OCI-LY7 (cell line): ENCODE measurements around the gene ATP2B3. TPM values are rescaled to one million over a fixed set of nuclear protein-coding genes. Genes with fewer than 3 reads are reported as not detected.

ENCODE experiments used
- BruUV-seq: library from RNA; stranded (reverse); fragments of 400-500 nt; replicated peaks from 2 replicates; lab custom pipeline; 2021; lab: Mats Ljungman, UMichigan
- CTCF ChIA-PET: fragments of 300-600 bp; sonication (Branson Sonifier 250); formaldehyde crosslinking; loops from one replicate; lab custom pipeline; 2022; ENCODE audit warnings: antibody characterized with exemption; ENCODE audit not compliant: unreplicated experiment; lab: Charles Lee
- POLR2A ChIA-PET: fragments of 300-600 bp; sonication (Branson Sonifier 250); formaldehyde crosslinking; loops from one replicate; lab custom pipeline; 2022; ENCODE audit warnings: antibody characterized with exemption; lab: Charles Lee
- DNase-seq: peaks from one replicate; pipeline ENCODE4 v3.0.0-alpha.2; 2015; ENCODE audit warnings: low spot score
- H2AFZ ChIP-seq: fragments of 200-600 bp; sonication (generic), shearing (Covaris generic); 2 replicates; pipeline ENCODE4 v1.6.1; 2014; ENCODE audit warnings: mild to moderate bottlenecking, antibody characterized with exemption, low read length, moderate library complexity
- H3K27ac ChIP-seq: fragments of 200-600 bp; sonication (generic); 2 replicates; pipeline ENCODE4 v1.5.1; 2014; ENCODE audit warnings: mixed run types, low read depth, mild to moderate bottlenecking, moderate library complexity, low read length, inconsistent platforms; ENCODE audit not compliant: poor library complexity, severe bottlenecking
- H3K36me3 ChIP-seq: fragments of 200-600 bp; sonication (generic); 2 replicates; pipeline ENCODE4 v1.6.1; 2014; ENCODE audit warnings: mild to moderate bottlenecking, antibody characterized with exemption, low read length, moderate library complexity, mixed read lengths; ENCODE audit not compliant: insufficient read depth
- H3K4me1 ChIP-seq: fragments of 200-600 bp; sonication (generic); 2 replicates; pipeline ENCODE4 v1.5.1; 2014; ENCODE audit warnings: mild to moderate bottlenecking, low read length; ENCODE audit not compliant: insufficient read depth, poor library complexity, severe bottlenecking
- H3K4me2 ChIP-seq: fragments of 200-600 bp; sonication (generic); 2 replicates; pipeline ENCODE4 v1.6.1; 2014; ENCODE audit warnings: mild to moderate bottlenecking, low read length
- H3K4me3 ChIP-seq: fragments of 200-600 bp; sonication (generic); 2 replicates; pipeline ENCODE4 v1.5.1; 2014; ENCODE audit warnings: mild to moderate bottlenecking, low read depth, low read length; ENCODE audit not compliant: poor library complexity, severe bottlenecking
- H3K79me2 ChIP-seq: fragments of 200-600 bp; sonication (generic); 2 replicates; pipeline ENCODE4 v1.6.1; 2016; ENCODE audit warnings: low read depth, mild to moderate bottlenecking, low read length, moderate library complexity, mixed read lengths; ENCODE audit not compliant: insufficient read depth
- H3K9me2 ChIP-seq: fragments of 200-600 bp; sonication (generic); 2 replicates; pipeline ENCODE4 v1.6.1; 2016; ENCODE audit warnings: mild to moderate bottlenecking, low read length, mixed read lengths; ENCODE audit not compliant: insufficient read depth
- H3K9me3 ChIP-seq: fragments of 200-600 bp; sonication (generic); 2 replicates; pipeline ENCODE4 v1.6.1; 2014; ENCODE audit warnings: mild to moderate bottlenecking, mixed run types, low read length, mixed read lengths
- H4K20me1 ChIP-seq: fragments of 200-600 bp; sonication (generic); 2 replicates; pipeline ENCODE4 v1.6.1; 2014; ENCODE audit warnings: mild to moderate bottlenecking, antibody characterized with exemption, low read length, moderate library complexity, mixed read lengths; ENCODE audit not compliant: insufficient read depth
- CTCF ChIP-seq: fragments of 200-600 bp; sonication (generic); conservative IDR thresholded peaks from 2 replicates; pipeline ENCODE4 v1.5.1; 2014; ENCODE audit warnings: mild to moderate bottlenecking, antibody characterized with exemption, low read length, moderate library complexity, mixed read lengths
- EZH2phosphoT487 ChIP-seq: fragments of 200-600 bp; sonication (generic); IDR thresholded peaks from 2 replicates; pipeline ENCODE4 v1.6.1; 2018; ENCODE audit warnings: low read depth, borderline replicate concordance, mild to moderate bottlenecking, mixed run types, antibody characterized with exemption, low read length, moderate library complexity, mixed read lengths
- intact Hi-C: fragments of 100-400 bp; cut with micrococcal nuclease; formaldehyde crosslinking; loops from one replicate; pipeline ENCODE4 v1.10.0; 2022; ENCODE audit not compliant: unreplicated experiment
- total RNA-seq, 2 experiments: library from RNA; depleted of rRNA in 1 of 2; stranded (reverse); fragments of >200 nt in 1 of 2; shearing (Covaris generic) in 1 of 2; gene quantifications; 2 replicates each; pipeline ENCODE4 v1.2.3, GENCODE V29; 2014 to 2022

The ATP2B3 gene
- total RNA-seq, 2 experiments from 2014 or later: not detected

- TF ChIP-seq EZH2phosphoT487: no peak
- no peak for TF ChIP-seq CTCF
- H3K4me2 ChIP-seq: no peak overlapping the region
- ChIA-PET CTCF (no interaction called here), POLR2A (no interaction called here)
- no peaks in the 10 kb centered on the region for H3K9me3 ChIP-seq
- no peaks in the 10 kb centered on the region for H3K79me2 ChIP-seq
- no peaks in the 10 kb centered on the region for H3K36me3 ChIP-seq
- H3K9me2 ChIP-seq: no peaks in the 10 kb centered on the region
- no TSS peak for BruUV-seq
- DNase-seq: no peak
- no peak overlapping the region for H2AFZ ChIP-seq
- intact Hi-C loops: no loop called here
- H3K4me3 ChIP-seq: no peak overlapping the region
- H3K27ac ChIP-seq: no peak overlapping the region
- no peaks in the 10 kb centered on the region for H4K20me1 ChIP-seq
- no peaks in the 10 kb centered on the region for H3K4me1 ChIP-seq
Observed at GRCh38 chrX:153511784-153512500, 5.5 kb upstream of the ATP2B3 start.

- no peak overlapping the region for H3K4me3 ChIP-seq
- H3K4me1 ChIP-seq: no peaks in the 10 kb centered on the region
- H3K9me2 ChIP-seq: no peaks in the 10 kb centered on the region
- H3K4me2 ChIP-seq: no peak overlapping the region
- no peak for TF ChIP-seq EZH2phosphoT487
- no peak for TF ChIP-seq CTCF
- H3K36me3 ChIP-seq: no peaks in the 10 kb centered on the region
- no peak for DNase-seq
- H3K79me2 ChIP-seq: no peaks in the 10 kb centered on the region
- no peaks in the 10 kb centered on the region for H4K20me1 ChIP-seq
- BruUV-seq: no TSS peak
- no peak overlapping the region for H2AFZ ChIP-seq
- H3K9me3 ChIP-seq: no peaks in the 10 kb centered on the region
- intact Hi-C loops: no loop called here
- no peak overlapping the region for H3K27ac ChIP-seq
- POLR2A ChIA-PET: no interaction called here
- CTCF ChIA-PET: no interaction called here
Observed at GRCh38 chrX:153512501-153512893, 4.9 kb upstream of the ATP2B3 start.

- intact Hi-C loops: no loop called here
- Histone ChIP-seq H3K36me3 (no peaks in the 10 kb centered on the region), H3K79me2 (no peaks in the 10 kb centered on the region), H3K4me3 (no peak overlapping the region), H3K27ac (no peak overlapping the region), H4K20me1 (no peaks in the 10 kb centered on the region), H3K4me2 (no peak overlapping the region), H3K9me2 (no peaks in the 10 kb centered on the region), H3K9me3 (no peaks in the 10 kb centered on the region), H3K4me1 (no peaks in the 10 kb centered on the region), H2AFZ (no peak overlapping the region)
- TF ChIP-seq EZH2phosphoT487: no peak
- no peak for TF ChIP-seq CTCF
- CTCF ChIA-PET: no interaction called here
- POLR2A ChIA-PET: no interaction called here
- no peak for DNase-seq
- no TSS peak for BruUV-seq
Observed at GRCh38 chrX:153513265-153513664, 4.2 kb upstream of the ATP2B3 start.
